Neural cell (in vitro differentiated cells): Measurements from ENCODE around the gene ZIC1.

Source experiments
- CTCF ChIP-seq: fragments of 450-650 bp; IDR thresholded peaks from 2 replicates; pipeline ENCODE4 v1.5.1; 2014; ENCODE audit warnings: antibody characterized with exemption, mild to moderate bottlenecking, moderate library complexity; ENCODE audit not compliant: poor library complexity, severe bottlenecking
- EP300 ChIP-seq: fragments of 450-650 bp; conservative IDR thresholded peaks from 2 replicates; pipeline ENCODE4 v1.6.1; 2014; ENCODE audit warnings: antibody characterized with exemption, mild to moderate bottlenecking, moderate library complexity; ENCODE audit not compliant: poor library complexity, severe bottlenecking
- EZH2 ChIP-seq: fragments of 200-600, 300-800 bp; shearing (Covaris generic), sonication (generic); IDR thresholded peaks from 2 replicates; pipeline ENCODE4 v1.6.1; 2014; ENCODE audit warnings: antibody characterized with exemption, low read length, borderline replicate concordance, mild to moderate bottlenecking; ENCODE audit not compliant: insufficient read depth, poor library complexity, severe bottlenecking
- POLR2AphosphoS5 ChIP-seq: IDR thresholded peaks from 2 replicates; pipeline ENCODE4 v1.6.1; 2012
- RAD21 ChIP-seq: fragments of 450-650 bp; conservative IDR thresholded peaks from 2 replicates; pipeline ENCODE4 v1.6.1; 2014; ENCODE audit warnings: antibody characterized with exemption, mild to moderate bottlenecking, moderate library complexity
- REST ChIP-seq: IDR thresholded peaks from 2 replicates; pipeline ENCODE4 v1.6.1; 2012; ENCODE audit warnings: borderline replicate concordance

- TF ChIP-seq CTCF (no peak), POLR2AphosphoS5 (no peak), RAD21 (no peak), EZH2 (no peak), EP300 (no peak), REST (no peak)
Measured at GRCh38 chr3:147401421-147401820, 7.7 kb upstream of the ZIC1 start.
